ENCODE measurements around the gene TSPAN11. TPM values are rescaled to one million over a fixed set of nuclear protein-coding genes. Genes with fewer than 3 reads are reported as not detected.

Gene TSPAN11
- total RNA-seq (2022) (not detected in 2 replicates), Bru-seq, nascent RNA (percentile 1 among the genes with signal in this experiment), BruChase-seq, experiment 1, labeled RNA remaining after a 2-hour chase (percentile 1 among the genes with signal in this experiment), BruChase-seq, experiment 2, labeled RNA remaining after a 6-hour chase (not detected)
- long read RNA-seq, result 0 reads

- no peaks in the 10 kb centered on the region for H3K36me3 Mint-ChIP-seq (ENCODE audit: insufficient read depth, unreplicated experiment)
Observed at GRCh38 chr12:30926243-30927221, at the start of gene TSPAN11. TSPAN11 (plus strand) TSS chr12:30926748; CDS start chr12:30953992, 27,244 bp downstream.

GRCh38 chr12:30877105-30877875, 49.3 kb upstream of the TSPAN11 start:
- Mint-ChIP-seq H3K9me3 (ENCODE audit: unreplicated experiment) (no peaks in the 10 kb centered on the region), H3K4me1 (ENCODE audit: low read depth, unreplicated experiment) (no peaks in the 10 kb centered on the region), H3K27ac (ENCODE audit: unreplicated experiment) (no peak overlapping the region), H3K4me3 (ENCODE audit: unreplicated experiment) (no peak overlapping the region), H3K36me3 (ENCODE audit: insufficient read depth, unreplicated experiment) (no peaks in the 10 kb centered on the region), H3K27me3 (ENCODE audit: insufficient read depth, unreplicated experiment) (peaks cover 25% of the 10 kb centered on the region)
- Histone ChIP-seq H3K36me3 (ENCODE audit: control insufficient read depth, insufficient read depth, low read length) (no peaks in the 10 kb centered on the region), H3K27me3 (replicated peaks; ENCODE audit: control insufficient read depth, insufficient read depth, low read length) (peaks cover 2% of the 10 kb centered on the region), H3K4me1 (no peaks in the 10 kb centered on the region), H3K9me3 (no peaks in the 10 kb centered on the region), H3K4me3 (ENCODE audit: low read depth, low read length) (no peak overlapping the region)
- no TSS peak for BruUV-seq (replicated peaks)
- no peak for DNase-seq
- ChIA-PET POLR2A (no interaction called here), CTCF (no interaction called here)
- intact Hi-C loops (cut with micrococcal nuclease; ENCODE audit: unreplicated experiment), result no loop called here
- TF ChIP-seq, protein P1, sequence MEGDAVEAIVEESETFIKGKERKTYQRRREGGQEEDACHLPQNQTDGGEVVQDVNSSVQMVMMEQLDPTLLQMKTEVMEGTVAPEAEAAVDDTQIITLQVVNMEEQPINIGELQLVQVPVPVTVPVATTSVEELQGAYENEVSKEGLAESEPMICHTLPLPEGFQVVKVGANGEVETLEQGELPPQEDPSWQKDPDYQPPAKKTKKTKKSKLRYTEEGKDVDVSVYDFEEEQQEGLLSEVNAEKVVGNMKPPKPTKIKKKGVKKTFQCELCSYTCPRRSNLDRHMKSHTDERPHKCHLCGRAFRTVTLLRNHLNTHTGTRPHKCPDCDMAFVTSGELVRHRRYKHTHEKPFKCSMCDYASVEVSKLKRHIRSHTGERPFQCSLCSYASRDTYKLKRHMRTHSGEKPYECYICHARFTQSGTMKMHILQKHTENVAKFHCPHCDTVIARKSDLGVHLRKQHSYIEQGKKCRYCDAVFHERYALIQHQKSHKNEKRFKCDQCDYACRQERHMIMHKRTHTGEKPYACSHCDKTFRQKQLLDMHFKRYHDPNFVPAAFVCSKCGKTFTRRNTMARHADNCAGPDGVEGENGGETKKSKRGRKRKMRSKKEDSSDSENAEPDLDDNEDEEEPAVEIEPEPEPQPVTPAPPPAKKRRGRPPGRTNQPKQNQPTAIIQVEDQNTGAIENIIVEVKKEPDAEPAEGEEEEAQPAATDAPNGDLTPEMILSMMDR (IDR thresholded peaks at IDR 0.05; ENCODE audit: insufficient read depth in 1 of 2, low read depth in 1 of 2, low read length in 1 of 2, severe bottlenecking in 1 of 2, unreplicated experiment in 1 of 2), result no peak

More at GRCh38 chr12:30926243-30927221, at the start of gene TSPAN11:
- intact Hi-C loops (cut with micrococcal nuclease; ENCODE audit: unreplicated experiment), result no loop called here
- Mint-ChIP-seq H3K9me3 (ENCODE audit: unreplicated experiment) (no peaks in the 10 kb centered on the region), H3K27ac (ENCODE audit: unreplicated experiment) (no peak within 1 kb of the TSS), H3K4me1 (ENCODE audit: low read depth, unreplicated experiment) (no peaks in the 10 kb centered on the region), H3K27me3 (ENCODE audit: insufficient read depth, unreplicated experiment) (peaks cover 30% of the 10 kb centered on the region), H3K4me3 (ENCODE audit: unreplicated experiment) (no peak within 1 kb of the TSS)
- BruUV-seq (replicated peaks), result no TSS peak
- POLR2A ChIA-PET, result interaction anchor here (0.6 kb wide), 1 partner anchor 11 kb away, joined by 5 read pairs; no protein-coding TSS in a partner anchor
- no peak for DNase-seq
- H3K4me3 ChIP-seq (ENCODE audit: low read depth, low read length), result no peak within 1 kb of the TSS
- CTCF ChIA-PET, result no interaction called here
- H3K36me3 ChIP-seq (ENCODE audit: control insufficient read depth, insufficient read depth, low read length), result no peaks in the 10 kb centered on the region
- H3K4me1 ChIP-seq, result no peaks in the 10 kb centered on the region
- TF ChIP-seq, protein P1 (IDR thresholded peaks at IDR 0.05; ENCODE audit: insufficient read depth in 1 of 2, low read depth in 1 of 2, low read length in 1 of 2, severe bottlenecking in 1 of 2, unreplicated experiment in 1 of 2), result no peak
- no peaks in the 10 kb centered on the region for H3K9me3 ChIP-seq
- H3K27me3 ChIP-seq (replicated peaks; ENCODE audit: control insufficient read depth, insufficient read depth, low read length), result peaks cover 2% of the 10 kb centered on the region

GRCh38 chr12:30878024-30878423, 48.5 kb upstream of the TSPAN11 start:
- Histone ChIP-seq H3K9me3 (no peaks in the 10 kb centered on the region), H3K27me3 (replicated peaks; ENCODE audit: control insufficient read depth, insufficient read depth, low read length) (peaks cover 2% of the 10 kb centered on the region), H3K4me1 (no peaks in the 10 kb centered on the region), H3K4me3 (ENCODE audit: low read depth, low read length) (no peak overlapping the region), H3K36me3 (ENCODE audit: control insufficient read depth, insufficient read depth, low read length) (no peaks in the 10 kb centered on the region)
- no peaks in the 10 kb centered on the region for H3K4me1 Mint-ChIP-seq (ENCODE audit: low read depth, unreplicated experiment)
- BruUV-seq (replicated peaks), result no TSS peak
- H3K27ac Mint-ChIP-seq (ENCODE audit: unreplicated experiment), result no peak overlapping the region
- ChIA-PET CTCF (no interaction called here), POLR2A (no interaction called here)
- TF ChIP-seq, protein P1 (IDR thresholded peaks at IDR 0.05; ENCODE audit: insufficient read depth in 1 of 2, low read depth in 1 of 2, low read length in 1 of 2, severe bottlenecking in 1 of 2, unreplicated experiment in 1 of 2), result no peak
- H3K27me3 Mint-ChIP-seq (ENCODE audit: insufficient read depth, unreplicated experiment), result peaks cover 27% of the 10 kb centered on the region
- no peak overlapping the region for H3K4me3 Mint-ChIP-seq (ENCODE audit: unreplicated experiment)
- H3K36me3 Mint-ChIP-seq (ENCODE audit: insufficient read depth, unreplicated experiment), result no peaks in the 10 kb centered on the region
- H3K9me3 Mint-ChIP-seq (ENCODE audit: unreplicated experiment), result no peaks in the 10 kb centered on the region
- no peak for DNase-seq
- intact Hi-C loops (cut with micrococcal nuclease; ENCODE audit: unreplicated experiment), result no loop called here
